ENCODE measurements around the gene MAN2A1. TPM values are rescaled to one million over a fixed set of nuclear protein-coding genes. Genes with fewer than 3 reads are reported as not detected.

The MAN2A1 gene
- 35.5 and 42.4 TPM in 2 replicates for total RNA-seq

DNA sequence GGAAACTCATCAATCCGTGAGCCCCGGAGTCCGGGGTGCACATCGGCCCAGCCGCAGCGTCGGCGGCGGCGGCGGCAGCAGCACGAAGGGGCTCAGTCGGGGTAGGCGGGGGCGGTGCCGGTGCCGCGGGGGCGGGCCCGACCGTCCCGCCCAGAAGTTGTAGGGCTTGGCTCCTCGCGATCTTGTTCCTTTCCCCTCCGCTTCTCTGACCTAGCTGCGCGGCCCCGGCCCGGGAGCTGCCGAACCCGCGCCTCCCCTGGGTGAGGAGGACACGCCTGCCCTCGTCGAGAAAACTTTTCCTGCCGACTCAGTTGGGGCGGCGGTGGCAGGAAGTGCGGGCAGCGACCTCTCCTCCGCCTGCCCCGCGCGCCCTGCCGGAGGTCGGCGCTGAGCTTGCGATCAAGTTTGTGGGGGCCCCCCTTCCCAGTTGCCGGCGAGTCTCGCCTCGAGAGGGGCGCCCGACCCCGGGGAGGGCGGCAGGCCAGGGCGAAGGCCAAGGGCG lies at the start of gene MAN2A1:
Gene MAN2A1, plus strand, starts transcription at position 188 of the 502 bp plus-strand sequence. CDS start 491 bp downstream, outside the sequence.

Data from airway epithelial cell (primary cell).